ENCODE measurements around the gene H1-8. TPM values are rescaled to one million over a fixed set of nuclear protein-coding genes. Genes with fewer than 3 reads are reported as not detected.

The H1-8 gene
- total RNA-seq, 1 donor from 2014 or later: not detected

GRCh38 chr3:129532261-129532660 lies 10.7 kb upstream of the H1-8 start:
- no peak for DNase-seq
- TF ChIP-seq CTCF (IDR thresholded peaks at IDR 0.05; ENCODE audit: borderline replicate concordance): no peak
- Histone ChIP-seq H3K27ac (replicated peaks) (no peak overlapping the region), H3K9me3 (replicated peaks) (no peaks in the 10 kb centered on the region), H3K4me1 (peaks cover 10% of the 10 kb centered on the region), H3K27me3 (ENCODE audit: low read depth) (no peaks in the 10 kb centered on the region), H3K4me3 (no peak overlapping the region), H3K36me3 (no peaks in the 10 kb centered on the region)
- intact Hi-C loops (cut with micrococcal nuclease): no loop called here

GRCh38 chr3:129533406-129533805 lies 9.6 kb upstream of the H1-8 start:
- intact Hi-C loops (cut with micrococcal nuclease): no loop called here
- Histone ChIP-seq H3K4me1 (peaks cover 10% of the 10 kb centered on the region), H3K9me3 (replicated peaks) (no peaks in the 10 kb centered on the region), H3K4me3 (no peak overlapping the region), H3K27me3 (ENCODE audit: low read depth) (no peaks in the 10 kb centered on the region), H3K36me3 (no peaks in the 10 kb centered on the region), H3K27ac (replicated peaks) (no peak overlapping the region)
- DNase-seq: no peak
- TF ChIP-seq CTCF (IDR thresholded peaks at IDR 0.05; ENCODE audit: borderline replicate concordance): no peak

- Histone ChIP-seq H3K4me1 (peaks cover 7% of the 10 kb centered on the region), H3K9me3 (replicated peaks) (no peaks in the 10 kb centered on the region), H3K27ac (replicated peaks) (no peak overlapping the region), H3K27me3 (ENCODE audit: low read depth) (no peaks in the 10 kb centered on the region), H3K4me3 (no peak overlapping the region), H3K36me3 (no peaks in the 10 kb centered on the region)
- TF ChIP-seq CTCF (IDR thresholded peaks at IDR 0.05; ENCODE audit: borderline replicate concordance): no peak
- no peak for DNase-seq
- intact Hi-C loops (cut with micrococcal nuclease): no loop called here
These were observed 8.4 kb upstream of the H1-8 start for GRCh38 chr3:129534428-129535027.

GRCh38 chr3:129535075-129535474 lies 7.9 kb upstream of the H1-8 start:
- no peaks in the 10 kb centered on the region for H3K9me3 ChIP-seq (replicated peaks)
- no peaks in the 10 kb centered on the region for H3K36me3 ChIP-seq
- TF ChIP-seq CTCF (IDR thresholded peaks at IDR 0.05; ENCODE audit: borderline replicate concordance): no peak
- no peak overlapping the region for H3K27ac ChIP-seq (replicated peaks)
- no peak overlapping the region for H3K4me3 ChIP-seq
- intact Hi-C loops (cut with micrococcal nuclease): no loop called here
- DNase-seq: no peak
- peaks cover 1% of the 10 kb centered on the region for H3K4me1 ChIP-seq
- H3K27me3 ChIP-seq (ENCODE audit: low read depth): no peaks in the 10 kb centered on the region

GRCh38 chr3:129536374-129536667 lies 6.7 kb upstream of the H1-8 start:
- intact Hi-C loops (cut with micrococcal nuclease): no loop called here
- no peak overlapping the region for H3K4me3 ChIP-seq
- TF ChIP-seq CTCF (IDR thresholded peaks at IDR 0.05; ENCODE audit: borderline replicate concordance): no peak
- no peak for DNase-seq
- no peaks in the 10 kb centered on the region for H3K9me3 ChIP-seq (replicated peaks)
- no peak overlapping the region for H3K27ac ChIP-seq (replicated peaks)
- H3K4me1 ChIP-seq: no peaks in the 10 kb centered on the region
- no peaks in the 10 kb centered on the region for H3K36me3 ChIP-seq
- H3K27me3 ChIP-seq (ENCODE audit: low read depth): no peaks in the 10 kb centered on the region

GRCh38 chr3:129536804-129537203 lies 6.2 kb upstream of the H1-8 start:
- no peak for DNase-seq
- no peaks in the 10 kb centered on the region for H3K36me3 ChIP-seq
- H3K9me3 ChIP-seq (replicated peaks): no peaks in the 10 kb centered on the region
- no peak overlapping the region for H3K27ac ChIP-seq (replicated peaks)
- no peaks in the 10 kb centered on the region for H3K4me1 ChIP-seq
- intact Hi-C loops (cut with micrococcal nuclease): no loop called here
- no peak for TF ChIP-seq CTCF (IDR thresholded peaks at IDR 0.05; ENCODE audit: borderline replicate concordance)
- H3K27me3 ChIP-seq (ENCODE audit: low read depth): no peaks in the 10 kb centered on the region
- H3K4me3 ChIP-seq: no peak overlapping the region
